HG03025 (cell line): ENCODE measurements around the gene SMCO2.
A peak's percentile ranks its signal among the peaks of the same experiment; 100 is the strongest.

ENCODE experiments used
- ATAC-seq: cut with Tn5 transposase; IDR thresholded peaks from one replicate; pipeline ENCODE4 v1.9.1; 2021; ENCODE audit warnings: mild to moderate bottlenecking, moderate library complexity; ENCODE audit not compliant: unreplicated experiment, low FRiP score

Gene SMCO2

DNA sequence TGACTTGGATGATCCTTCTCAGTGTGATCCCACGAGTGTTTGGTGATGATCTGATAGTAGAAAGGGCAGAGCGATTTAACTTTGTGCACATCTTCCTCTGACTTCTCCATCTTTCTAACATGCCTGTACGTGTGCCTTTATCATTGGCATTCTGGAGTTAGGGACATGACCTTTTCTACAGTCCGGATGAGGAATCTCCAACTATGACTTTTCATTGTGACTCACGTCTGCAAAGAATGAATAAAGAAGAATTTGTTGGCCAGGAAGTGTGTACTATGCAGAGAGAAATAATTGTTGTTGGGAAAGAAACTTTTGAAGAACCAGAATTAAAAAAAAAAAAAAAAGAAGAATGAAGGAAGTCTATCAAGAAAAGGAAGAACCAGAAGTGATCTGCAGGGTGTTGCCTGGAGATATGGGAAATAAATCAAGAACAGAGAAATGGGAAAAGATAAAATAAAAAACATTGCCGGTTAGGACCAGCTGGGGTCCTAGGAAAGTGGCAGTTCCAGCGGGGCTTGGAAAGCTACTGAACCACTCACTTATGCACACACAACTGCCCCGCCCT, 102.8 kb downstream of the SMCO2 start:
- ATAC-seq: no peak

DNA sequence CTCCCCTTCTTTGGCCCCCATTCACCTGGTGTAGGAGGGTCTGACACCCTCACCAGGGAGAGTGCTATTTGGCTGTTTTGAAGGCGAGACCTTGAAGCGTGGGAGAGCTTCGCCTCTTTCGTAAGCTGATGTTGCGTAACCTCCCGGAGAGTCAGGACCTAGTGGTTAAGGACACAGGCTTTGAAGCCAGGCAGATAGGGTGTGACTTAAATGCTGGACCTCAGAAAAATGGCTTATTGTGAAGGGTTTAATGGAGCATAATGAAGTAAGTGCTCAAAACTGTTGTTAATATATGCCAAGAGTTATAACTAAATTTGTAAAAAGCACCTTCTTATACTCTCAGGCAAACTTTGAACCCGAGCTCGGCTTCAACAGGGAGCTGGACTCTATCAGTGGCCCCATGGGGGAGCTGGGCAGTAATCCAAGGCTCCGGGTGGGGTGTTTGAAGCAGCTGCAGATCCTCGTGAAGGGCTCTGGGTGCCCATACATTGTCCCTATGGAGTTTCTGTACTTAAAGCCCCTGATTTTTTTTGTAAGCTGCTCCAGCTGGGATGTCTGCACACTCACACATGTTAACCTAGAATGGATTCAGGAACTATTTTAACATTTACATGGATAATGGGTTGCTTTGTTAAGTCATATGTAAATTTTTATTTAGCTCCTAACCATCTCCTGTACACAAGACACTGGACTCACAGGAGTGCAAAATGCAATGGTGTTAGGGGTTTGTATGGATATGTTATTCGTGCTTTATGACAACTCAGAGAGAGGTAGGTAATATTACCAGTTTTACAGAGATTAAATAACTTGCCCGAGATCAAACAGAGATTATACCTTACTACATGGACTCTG, 103.5 kb downstream of the SMCO2 start:
- peak; percentile 49 for ATAC-seq

GRCh38 chr12:27550653-27550975, 104.1 kb downstream of the SMCO2 start:
- ATAC-seq: no peak

DNA sequence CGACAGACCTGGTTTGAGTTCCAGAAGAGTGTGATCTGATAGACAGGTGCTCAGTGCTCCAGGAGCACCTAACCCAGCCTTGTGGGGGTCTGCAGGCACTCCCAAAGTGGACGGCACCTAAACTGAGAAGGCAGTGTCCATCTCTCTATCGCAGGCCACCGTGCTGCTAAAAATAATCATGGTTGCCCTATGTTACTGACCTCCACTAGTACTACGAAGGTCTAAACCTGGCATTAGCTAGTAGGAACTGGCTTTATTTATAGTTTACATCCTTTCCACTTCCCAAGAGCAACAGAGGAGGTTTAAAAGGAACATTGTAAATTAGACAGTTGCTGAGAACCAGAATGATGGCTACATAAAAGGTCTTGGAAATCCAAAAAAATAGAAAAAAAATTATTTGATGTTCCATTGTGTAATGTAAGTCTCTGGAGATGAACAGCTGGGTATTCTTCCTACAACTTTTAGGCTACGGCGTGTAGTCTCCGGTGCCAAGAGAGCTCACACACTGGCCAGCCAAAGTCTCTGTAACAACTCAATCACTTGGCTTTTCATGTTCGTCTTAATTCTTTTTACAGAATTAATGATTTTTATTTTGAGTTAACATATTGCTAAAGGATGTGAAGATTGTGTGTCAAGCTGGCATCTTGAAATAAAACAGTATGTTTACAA, 104.8 kb downstream of the SMCO2 start:
- no peak for ATAC-seq
